DMS53 (cell line): ENCODE measurements around the gene HSD17B1.
A peak's percentile ranks its signal among the peaks of the same experiment; 100 is the strongest.

ENCODE experiments used
- DNase-seq: peaks from one replicate; lab custom pipeline; 2025; lab: John Stamatoyannopoulos, UW

The HSD17B1 gene

GRCh38 chr17:42568341-42569111 is 15.8 kb downstream of the HSD17B1 start:
- DNase-seq, result no peak

GRCh38 chr17:42571435-42572225 is 18.9 kb downstream of the HSD17B1 start:
- DNase-seq, result no peak

DNA sequence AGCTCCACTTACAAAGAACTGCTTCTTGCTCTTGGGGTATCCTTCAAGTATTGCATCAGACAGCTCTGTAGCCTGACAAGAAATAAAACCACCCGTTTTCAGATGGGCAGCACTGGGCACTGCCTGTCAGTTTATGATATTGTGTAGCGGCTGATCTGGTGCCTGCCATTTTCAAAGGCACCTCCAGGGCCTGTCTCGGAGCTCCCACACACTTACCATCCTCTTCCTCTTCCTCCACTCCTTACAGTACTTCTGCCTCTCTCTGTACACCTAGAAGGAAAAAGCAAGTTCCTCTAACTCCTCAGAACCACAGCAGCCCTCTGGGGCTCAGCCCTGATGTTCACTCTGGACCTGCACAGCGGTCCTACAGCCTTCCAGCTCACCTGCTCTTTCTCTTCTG is 20.4 kb downstream of the HSD17B1 start:
- DNase-seq, result no peak

- DNase-seq, result no peak
These were observed 21.7 kb downstream of the HSD17B1 start for GRCh38 chr17:42574463-42574862.

DNA sequence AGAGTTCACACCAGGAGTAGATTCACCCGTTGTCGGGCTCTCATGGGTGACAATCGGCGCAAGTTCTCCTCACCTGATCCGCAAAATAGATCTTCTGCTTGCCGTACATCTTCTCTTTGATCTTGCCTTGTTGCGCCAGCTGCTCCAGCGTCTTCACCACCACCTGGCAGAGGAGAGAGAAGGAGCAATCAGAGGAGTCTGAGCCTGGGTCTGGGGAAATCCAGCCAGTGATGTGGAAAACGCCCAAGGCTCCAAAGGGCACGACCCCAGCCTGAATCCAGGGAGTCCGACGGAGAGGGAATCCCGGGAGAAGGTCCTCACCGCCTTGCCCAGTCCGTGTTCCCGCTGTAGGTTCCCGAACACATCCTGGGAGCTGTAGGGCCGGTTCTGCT is 24.4 kb downstream of the HSD17B1 start:
- peak; percentile 67 for DNase-seq

GRCh38 chr17:42577532-42578281 is 25.0 kb downstream of the HSD17B1 start, which contains the start of gene PSMC3IP:
PSMC3IP (minus strand) TSS chr17:42577729; CDS start chr17:42577686, 43 bp downstream.
- DNase-seq, result peak; percentile 98

DNA sequence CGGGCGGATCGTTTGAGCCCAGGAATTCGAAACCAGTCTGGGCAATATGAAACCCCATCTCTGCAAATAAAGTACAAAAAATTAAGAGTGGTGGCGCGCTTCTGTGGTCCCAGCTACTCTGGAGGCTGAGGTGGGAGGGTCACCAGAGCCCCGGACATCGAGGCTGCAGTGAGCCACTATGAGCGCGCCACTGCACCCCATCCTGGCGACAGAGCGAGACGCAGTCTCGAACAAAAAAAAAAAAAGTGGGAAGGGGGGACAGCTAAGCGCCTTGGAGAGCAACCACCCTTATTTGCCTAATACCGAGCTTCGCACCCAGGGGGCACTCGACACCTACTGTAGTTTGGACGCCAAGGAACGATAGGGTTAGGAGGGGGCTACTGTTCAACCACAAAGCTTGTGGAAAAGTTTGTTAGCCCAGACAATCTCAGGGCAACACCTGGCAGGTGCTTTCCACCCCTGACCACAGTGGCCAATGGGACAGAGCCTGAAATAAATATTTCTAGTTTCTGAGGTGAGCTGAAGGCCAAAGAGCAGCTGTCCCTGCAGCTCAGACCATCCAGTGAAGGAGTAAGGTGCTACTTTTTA is 25.7 kb downstream of the HSD17B1 start:
- peak; percentile 88 for DNase-seq

DNA sequence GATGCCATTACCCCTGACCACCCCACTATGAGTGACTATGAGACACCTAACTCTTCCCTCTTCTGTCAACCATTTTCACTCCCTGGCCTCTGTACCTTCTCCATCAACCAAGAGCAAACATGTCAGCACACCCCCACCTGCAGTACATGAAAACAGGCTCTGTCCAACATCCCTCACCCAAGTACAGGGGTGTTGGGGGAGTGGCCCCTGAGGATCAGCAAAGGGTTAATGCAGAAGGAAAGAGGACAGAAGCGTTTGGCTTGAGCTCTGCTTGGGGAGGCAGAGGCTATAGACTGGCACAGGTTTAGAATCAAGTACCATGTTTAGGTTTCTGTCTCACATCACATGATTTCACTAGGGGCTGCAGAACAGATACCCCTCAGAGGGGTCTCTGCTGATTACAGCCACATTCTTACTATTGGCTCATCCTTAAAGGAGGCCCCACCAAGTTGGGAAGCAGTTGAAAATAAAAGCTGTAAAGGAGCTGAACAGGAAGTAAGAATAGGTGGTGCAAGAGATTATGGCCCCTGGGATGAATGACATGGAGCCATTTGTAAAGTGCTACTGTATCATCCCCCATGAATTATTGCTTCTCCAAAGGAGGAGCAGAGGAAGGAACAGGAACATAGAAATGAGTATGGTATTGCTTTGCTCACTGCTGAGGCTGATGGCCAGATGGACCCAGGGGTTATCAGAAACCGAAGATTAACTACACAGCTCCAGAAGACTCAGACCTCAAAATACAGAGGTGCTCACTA is 27.2 kb downstream of the HSD17B1 start:
- no peak for DNase-seq

GRCh38 chr17:42581744-42582270 is 29.1 kb downstream of the HSD17B1 start:
- no peak for DNase-seq

- no peak for DNase-seq
These were observed 32.2 kb downstream of the HSD17B1 start for GRCh38 chr17:42584880-42585279.

- DNase-seq, result no peak
These were observed 32.6 kb downstream of the HSD17B1 start for GRCh38 chr17:42585353-42585752.

DNA sequence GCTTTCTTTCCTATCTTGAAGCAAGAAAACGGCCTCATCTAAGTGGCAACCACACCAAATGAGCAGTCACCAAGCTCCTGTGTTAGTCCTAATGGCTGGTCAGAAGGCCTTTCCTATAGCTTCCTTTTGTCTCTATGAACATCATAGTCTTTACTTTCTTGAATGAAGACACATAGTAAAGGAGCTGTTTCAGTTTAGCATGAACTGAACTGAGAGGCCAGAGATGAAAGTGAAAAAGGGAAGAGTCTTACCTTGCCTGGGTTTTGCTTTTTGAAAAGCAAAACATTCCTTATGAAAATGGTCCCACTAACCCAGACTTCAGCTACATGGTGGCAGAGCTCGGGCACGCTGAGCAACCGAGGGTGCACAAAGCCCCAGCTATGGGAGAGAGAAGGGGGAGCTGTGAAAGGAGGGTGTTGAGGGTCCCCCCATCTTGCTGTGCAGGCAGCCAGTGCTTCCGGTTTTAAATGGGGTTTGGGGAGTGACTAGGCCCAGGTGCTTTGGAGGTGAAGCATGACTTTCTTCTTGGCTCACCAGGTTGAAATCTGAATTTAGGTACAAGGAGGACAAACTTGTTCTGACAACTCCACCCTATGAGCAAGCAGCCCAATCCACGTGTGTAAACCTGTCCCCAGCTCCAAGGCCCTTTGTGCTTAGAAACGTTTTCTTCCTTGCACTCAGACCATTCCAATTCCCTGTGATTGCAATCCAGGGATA is 33.9 kb downstream of the HSD17B1 start:
- DNase-seq, result no peak

DNA sequence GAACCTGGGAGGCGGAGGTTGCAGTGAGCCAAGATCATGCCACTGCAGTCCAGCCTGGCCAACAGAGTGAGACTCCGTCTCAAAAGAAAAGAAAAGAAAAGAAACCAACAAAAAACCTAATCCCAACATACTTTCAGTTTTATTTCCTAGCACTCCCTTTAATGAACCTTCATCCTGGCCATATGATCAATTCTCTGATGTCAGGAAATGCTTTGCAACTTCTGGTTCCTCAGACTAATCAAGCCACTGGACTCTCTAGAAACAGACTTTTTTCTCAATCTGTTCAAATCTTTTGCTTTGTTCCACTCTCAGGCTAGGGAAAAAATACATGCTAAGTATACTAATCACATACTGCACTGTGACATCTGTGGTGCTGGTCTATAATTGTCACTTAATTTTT is 38.2 kb downstream of the HSD17B1 start:
- no peak for DNase-seq

- no peak for DNase-seq
These were observed 38.7 kb downstream of the HSD17B1 start for GRCh38 chr17:42591411-42591810.

GRCh38 chr17:42596386-42596785 is 43.7 kb downstream of the HSD17B1 start:
- DNase-seq, result no peak

DNA sequence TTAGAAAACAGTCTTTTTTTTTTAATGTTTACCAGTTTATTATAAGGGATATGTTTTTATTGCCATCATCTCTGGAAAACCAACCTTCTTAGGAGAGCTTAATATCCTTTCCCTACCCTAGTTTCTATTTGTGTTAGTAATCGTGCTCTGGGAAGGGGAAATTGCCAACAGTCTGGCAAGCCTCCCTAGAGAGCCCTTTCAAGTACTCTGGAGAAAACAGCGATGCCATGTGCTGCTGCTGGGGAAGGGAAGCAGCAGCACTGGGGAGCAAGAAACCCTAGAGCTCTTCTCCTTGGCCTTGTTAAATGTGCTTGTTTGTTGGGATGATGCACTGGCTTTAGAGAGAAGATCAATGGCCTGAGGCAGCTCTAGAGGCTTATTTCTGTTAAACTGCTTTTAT is 46.2 kb downstream of the HSD17B1 start:
- DNase-seq, result no peak

GRCh38 chr17:42603318-42603717 is 50.6 kb downstream of the HSD17B1 start:
- DNase-seq, result no peak
